ENCODE results near the gene ATXN7. TPM values are rescaled to one million over a fixed set of nuclear protein-coding genes. Genes with fewer than 3 reads are reported as not detected.

The ATXN7 gene
- total and polyA plus RNA-seq, 2 of the 13 experiments (the other 11 are each of a cell fraction or from before 2014, with no cell fraction given) = 13.8 to 20.0 TPM

GRCh38 chr3:63967675-63968611, 104.3 kb downstream of the ATXN7 start (continued):
- TF ChIP-seq ZNF878 (CRISPR knock-in tag; IDR thresholded peaks at IDR 0.05) (no peak), HOXA9 (CRISPR knock-in tag; IDR thresholded peaks at IDR 0.05; ENCODE audit: borderline replicate concordance) (no peak), AGO1 (IDR thresholded peaks at IDR 0.05; ENCODE audit: low read depth, low read length, poor library complexity, severe bottlenecking) (no peak), ZNF317 (CRISPR knock-in tag; IDR thresholded peaks at IDR 0.05) (peak; percentile 71; the same call in 1 of the 2 replicates), ZNF468 (CRISPR knock-in tag; IDR thresholded peaks at IDR 0.05) (no peak), DBP (CRISPR knock-in tag; IDR thresholded peaks at IDR 0.05; ENCODE audit: not compliant biosample characterization) (no peak), PHF20 (CRISPR knock-in tag; IDR thresholded peaks at IDR 0.05) (peak; percentile 50; the same call in 1 of the 2 replicates), SSRP1 (CRISPR knock-in tag; IDR thresholded peaks at IDR 0.05) (peak; percentile 20; the same call in 1 of the 2 replicates), NR0B2 (CRISPR knock-in tag; IDR thresholded peaks at IDR 0.05) (no peak), DMTF1 (CRISPR knock-in tag; IDR thresholded peaks at IDR 0.05) (no peak), NFYB (CRISPR knock-in tag; IDR thresholded peaks at IDR 0.05) (no peak), FOXA1 (IDR thresholded peaks at IDR 0.05) (no peak), FOXA1 (CRISPR knock-in tag; IDR thresholded peaks at IDR 0.05) (no peak), ZNF678 (CRISPR knock-in tag; IDR thresholded peaks at IDR 0.05) (no peak), ONECUT2 (CRISPR knock-in tag; IDR thresholded peaks at IDR 0.05) (no peak), HNF4G (IDR thresholded peaks at IDR 0.05; ENCODE audit: borderline replicate concordance, low read depth, low read length) (peak; percentile 80), HNF4G (CRISPR knock-in tag; IDR thresholded peaks at IDR 0.05; ENCODE audit: borderline replicate concordance, low read depth) (peak; percentile 40; the same call in 1 of the 2 replicates), WIZ (CRISPR knock-in tag; IDR thresholded peaks at IDR 0.05) (0 out of 2 replicates have a peak, but pooled peaks have one; percentile 34), ZNF629 (CRISPR knock-in tag; conservative IDR thresholded peaks at IDR 0.05) (no peak), MXD3 (CRISPR knock-in tag; IDR thresholded peaks at IDR 0.05) (no peak), NONO (IDR thresholded peaks at IDR 0.05) (no peak), NONO (CRISPR knock-in tag; conservative IDR thresholded peaks at IDR 0.05) (peak; percentile 18; the same call in 1 of the 2 replicates), EEA1 (CRISPR knock-in tag; IDR thresholded peaks at IDR 0.05; ENCODE audit: borderline replicate concordance) (no peak), TCF12 (IDR thresholded peaks at IDR 0.05) (no peak), TCF12 (CRISPR knock-in tag; IDR thresholded peaks at IDR 0.05) (no peak), ZNF576 (CRISPR knock-in tag; IDR thresholded peaks at IDR 0.05) (no peak)

All from HepG2 (cell line).